Adrenal gland (tissue), 12 donors: ENCODE data around the gene HIPK2. TPM values are rescaled to one million over a fixed set of nuclear protein-coding genes. Genes with fewer than 3 reads are reported as not detected.
A peak's percentile ranks its signal among the peaks of the same experiment; 100 is the strongest.

ENCODE experiments used
- DNase-seq, 7 donors: peaks; one replicate each; pipeline ENCODE4 v3.0.0-alpha.2; 2019 to 2020
- H3K27ac ChIP-seq, 5 donors: fragments of 200-600 bp; sonication (generic) in 4 of 5; 1 replicate in 3 of 5; 2 replicates in 2 of 5; pipeline versions ENCODE4 v1.5.1 to v1.8.0; 2016 to 2020; ENCODE audit warnings: mild to moderate bottlenecking in 1 of 5
- H3K27me3 ChIP-seq: fragments of 200-600 bp; 2 replicates; pipeline ENCODE4 v1.8.0; 2021
- H3K36me3 ChIP-seq, 2 donors: fragments of 200-600 bp; replicated peaks in 1 of 2; 1 replicate in 1 of 2; 2 replicates in 1 of 2; pipeline versions ENCODE4 v1.5.1 to v1.8.0; 2018 to 2022
- H3K4me1 ChIP-seq, 2 donors: fragments of 200-600 bp; replicated peaks in 1 of 2; 1 replicate in 1 of 2; 2 replicates in 1 of 2; pipeline versions ENCODE4 v1.5.1 to v1.8.0; 2018 to 2021
- H3K4me3 ChIP-seq, 4 donors: fragments of 200-600 bp; sonication (generic) in 3 of 4; one replicate each; pipeline ENCODE4 v1.5.1; 2016 to 2018
- H3K9me3 ChIP-seq, 3 donors: fragments of 200-600 bp; sonication (generic) in 1 of 3; replicated peaks in 1 of 3; 1 replicate in 2 of 3; 2 replicates in 1 of 3; pipeline versions ENCODE4 v1.5.1 to v1.8.0; 2016 to 2021
- CTCF ChIP-seq, 6 experiments: fragments of 450-650 bp in 4 of 6; fragments of 200-600 bp in 2 of 6; sonication (generic) in 1 of 6; IDR thresholded peaks; 1 replicate in 5 of 6; 2 replicates in 1 of 6; pipeline versions ENCODE4 v1.5.1 to v1.8.0; 2016 to 2021; ENCODE audit warnings: antibody characterized with exemption in 6 of 6, mild to moderate bottlenecking in 2 of 6, moderate library complexity in 1 of 6
- POLR2A ChIP-seq, 2 donors: fragments of 450-650 bp; IDR thresholded peaks; one replicate each; pipeline ENCODE4 v1.6.1; 2017; ENCODE audit warnings: antibody characterized with exemption in 2 of 2, mild to moderate bottlenecking in 2 of 2, moderate library complexity in 1 of 2
- WGBS, 4 donors: extraction: QIAGEN DNeasy Blood & Tissue Kit in 2 of 4; methylation state at CpG; one replicate each; pipeline versions ENCODE4 v1.1.5 to v1.1.7; 2013 to 2017; 5-methylcytosine and 5-hydroxymethylcytosine counted together
- intact Hi-C, 2 donors: fragments of 100-400 bp; cut with DNase I; formaldehyde crosslinking; loops; one replicate each; pipeline versions ENCODE4 v1.14.1 to v1.15.0; 2022 to 2023
- polyA plus RNA-seq, 3 donors: library from polyadenylated mRNA; stranded (reverse); fragments of 200-250 nt in 2 of 3; fragments of 350-450 nt in 1 of 3; fragmentation: Illumina TruSeq in 1 of 3; extraction: RNeasy Lipid Tissue Mini Kit (QIAGEN cat#74804) in 1 of 3; gene quantifications; one replicate each; pipeline ENCODE4 v1.2.3, GENCODE V29; 2013 to 2014
- total RNA-seq, 9 donors: library from RNA; depleted of rRNA in 4 of 9; stranded (reverse); fragments of >200 nt in 4 of 9; fragments of 120-200 nt in 1 of 9; fragmentation: NEBNext Ultra II Directional in 1 of 9; extraction: Animal tissue kit (Norgen Biotek cat#: 25700) in 1 of 9; gene quantifications; one replicate each; pipeline versions ENCODE4 v1.1.0 to v1.2.4, GENCODE V29; 2013 to 2023
- donor health status: healthy with polysubstance abuse.
- donor health status: Bipolar disorder and iron deficiency.
- donor health status: DM: yes; HTN: yes; CAD: no.
- donor health status: DM: no; HTN: no; CAD: no.
- donor health status: DM: no; HTN: no; CAD: no.
- donor health status: DM: yes; HTN: yes; CAD: no.

The HIPK2 gene
- total and polyA plus RNA-seq, 12 donors = 4.7 to 82.4 (median 49.8) TPM

DNA sequence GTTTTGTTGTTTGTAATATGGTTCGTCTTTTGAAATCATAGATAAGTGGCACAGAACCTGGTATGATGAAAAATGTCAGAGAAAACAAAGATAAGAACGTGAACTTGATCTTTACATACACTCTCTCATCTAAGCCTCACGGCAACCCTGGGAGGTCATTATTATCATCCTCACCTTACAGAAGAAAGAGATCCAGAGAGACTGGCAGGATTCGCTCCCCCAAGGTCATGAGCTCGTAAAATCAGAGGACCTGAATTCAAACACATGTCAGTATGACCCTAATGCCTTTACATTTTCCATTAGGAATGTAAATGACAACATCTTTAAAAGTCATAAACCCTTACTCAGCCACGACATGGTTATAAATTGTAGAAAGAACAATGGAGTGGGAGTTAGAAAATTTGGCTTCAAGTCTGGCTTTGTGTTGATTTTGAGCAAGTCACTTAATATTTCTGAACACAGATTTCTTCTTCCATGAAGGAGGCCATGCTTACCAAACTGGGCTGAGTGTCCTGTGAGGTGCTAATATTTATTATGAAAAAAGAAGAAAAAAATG is 35.9 kb downstream of the HIPK2 start:
- 37 to 55% (median 43%) methylated on average over 6 of the region's 6 CpGs for WGBS, 4 donors
- peaks cover 52 to 94% of the 10 kb centered on the region in 2 donors for H3K4me1 ChIP-seq

DNA sequence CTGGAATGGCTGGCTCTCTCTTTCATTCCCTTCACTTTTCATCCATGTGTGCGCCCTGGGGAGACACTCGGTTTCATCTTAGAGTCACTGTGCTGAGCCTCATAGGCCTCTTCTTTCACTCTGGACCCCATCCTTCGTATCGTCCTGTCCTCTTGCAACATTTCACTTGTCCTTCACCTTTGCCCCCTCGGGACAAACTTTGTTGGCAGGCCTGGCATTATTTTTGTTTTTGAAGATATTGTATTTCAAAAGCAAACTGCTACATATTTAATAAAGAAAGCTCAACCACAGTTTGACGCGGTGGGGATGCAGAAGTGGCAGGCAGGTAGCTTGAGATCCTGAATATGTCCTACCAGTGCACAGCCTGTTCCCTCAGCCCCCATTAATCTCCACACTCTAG is 36.6 kb downstream of the HIPK2 start:
- Histone ChIP-seq H3K9me3 (no peaks in the 10 kb centered on the region), H3K27me3 (no peaks in the 10 kb centered on the region), H3K4me1 (peaks cover 51 to 96% of the 10 kb centered on the region in 2 donors), H3K36me3 (no peaks in the 10 kb centered on the region), H3K4me3 (no peak overlapping the region), H3K27ac (peak overlapping the region in 3 of 5 donors; percentile 72 to 87 (median 76))
- peak in 1 of 7 donors; percentile 16 for DNase-seq
- WGBS, 4 donors = 48 to 71% (median 62%) methylated on average over 7 of the region's 7 CpGs
- TF ChIP-seq CTCF (IDR thresholded peaks at IDR 0.05) (no peak), POLR2A (IDR thresholded peaks at IDR 0.05) (no peak)
- intact Hi-C loops = no loop called here

More for the DNA sequence above, 35.9 kb downstream of the HIPK2 start:
- Histone ChIP-seq H3K9me3 (no peaks in the 10 kb centered on the region), H3K27ac (peak overlapping the region in 2 of 5 donors; percentile 76 to 87), H3K4me3 (no peak overlapping the region), H3K36me3 (no peaks in the 10 kb centered on the region), H3K27me3 (no peaks in the 10 kb centered on the region)
- no peak for DNase-seq
- intact Hi-C loops = no loop called here
- TF ChIP-seq POLR2A (IDR thresholded peaks at IDR 0.05) (no peak), CTCF (IDR thresholded peaks at IDR 0.05) (no peak)

DNA sequence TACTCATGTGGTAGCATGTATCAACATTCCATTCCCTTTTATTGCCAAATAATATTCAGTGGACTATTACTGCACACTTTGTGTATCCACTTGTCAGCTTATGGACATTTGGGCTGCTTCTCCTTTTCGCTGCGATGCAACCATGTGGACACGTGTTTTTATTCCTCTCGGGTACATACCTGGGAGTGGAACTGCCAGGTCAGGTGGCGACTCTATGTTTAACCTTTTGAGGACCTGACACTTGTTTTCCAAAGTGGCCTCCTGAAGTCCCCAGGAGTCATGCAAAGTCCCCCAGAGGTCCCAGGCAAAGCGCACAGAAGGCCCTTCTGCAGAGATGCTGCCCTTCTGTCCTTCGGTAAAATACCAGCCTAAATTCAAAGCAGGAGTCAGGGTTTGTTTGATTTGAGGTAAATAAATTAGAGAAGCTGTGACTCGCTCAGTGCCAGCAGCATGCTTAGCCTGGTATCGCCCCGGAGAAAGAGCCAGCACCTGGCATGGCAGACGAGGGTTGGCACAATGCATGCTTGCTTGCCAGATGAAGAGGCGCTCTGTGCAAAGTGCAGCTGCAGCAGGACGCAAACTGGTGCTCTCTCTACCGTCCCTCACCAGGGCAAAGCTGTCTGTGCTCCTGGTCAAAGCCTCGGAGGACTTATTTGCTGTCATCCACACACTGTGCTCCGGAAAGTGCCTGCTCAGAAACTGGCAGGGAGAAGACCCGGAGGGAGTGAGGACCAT is 37.8 kb downstream of the HIPK2 start:
- intact Hi-C loops = no loop called here
- H3K4me1 ChIP-seq = peaks cover 42 to 87% of the 10 kb centered on the region in 2 donors
- no peaks in the 10 kb centered on the region for H3K27me3 ChIP-seq

More for the DNA sequence above, 37.8 kb downstream of the HIPK2 start:
- H3K36me3 ChIP-seq = no peaks in the 10 kb centered on the region
- WGBS, 4 donors = 64 to 67% (median 65%) methylated on average over 16 to 17 of the region's 17 CpGs
- TF ChIP-seq POLR2A (IDR thresholded peaks at IDR 0.05) = no peak
- TF ChIP-seq CTCF (IDR thresholded peaks at IDR 0.05) = no peak
- DNase-seq = peak in 3 of 7 donors; percentile 36 to 74 (median 37)
- no peak overlapping the region for H3K4me3 ChIP-seq
- H3K9me3 ChIP-seq = no peaks in the 10 kb centered on the region
- peak overlapping the region in 3 of 5 donors; percentile 72 to 87 (median 76) for H3K27ac ChIP-seq
